Body of pancreas (tissue), 4 donors: Measurements from ENCODE around the gene SSC4D.

Experiments
- CTCF ChIP-seq, 7 experiments: fragments of 450-650 bp in 4 of 7; fragments of 200-600 bp in 3 of 7; sonication (generic) in 3 of 7; IDR thresholded peaks; one replicate each; pipeline ENCODE4 v1.5.1; 2016 to 2019; ENCODE audit warnings: antibody characterized with exemption in 7 of 7
- POLR2A ChIP-seq, 3 donors: fragments of 450-650 bp; IDR thresholded peaks; one replicate each; pipeline ENCODE4 v1.6.1; 2016; ENCODE audit warnings: antibody characterized with exemption in 3 of 3, mild to moderate bottlenecking in 2 of 3

GRCh38 chr7:76405738-76406137 lies 3.8 kb downstream of the SSC4D start:
- TF ChIP-seq CTCF (IDR thresholded peaks at IDR 0.05) (no peak), POLR2A (IDR thresholded peaks at IDR 0.05) (no peak)
